GM18858 (cell line): ENCODE results near the gene CLN6.
"Not testable (repeated sequence)": the region's sequence is repeated elsewhere in the genome, so short reads cannot be mapped to it uniquely, and the experiment has no call there.

Source experiments
- ATAC-seq: cut with Tn5 transposase; IDR thresholded peaks from one replicate; pipeline ENCODE4 v1.9.1; 2021; ENCODE audit not compliant: unreplicated experiment

Gene CLN6

GRCh38 chr15:68256675-68257450 is 27.3 kb upstream of the CLN6 start:
- ATAC-seq: no peak

GRCh38 chr15:68252925-68253534 is 23.5 kb upstream of the CLN6 start:
- ATAC-seq: no peak

DNA sequence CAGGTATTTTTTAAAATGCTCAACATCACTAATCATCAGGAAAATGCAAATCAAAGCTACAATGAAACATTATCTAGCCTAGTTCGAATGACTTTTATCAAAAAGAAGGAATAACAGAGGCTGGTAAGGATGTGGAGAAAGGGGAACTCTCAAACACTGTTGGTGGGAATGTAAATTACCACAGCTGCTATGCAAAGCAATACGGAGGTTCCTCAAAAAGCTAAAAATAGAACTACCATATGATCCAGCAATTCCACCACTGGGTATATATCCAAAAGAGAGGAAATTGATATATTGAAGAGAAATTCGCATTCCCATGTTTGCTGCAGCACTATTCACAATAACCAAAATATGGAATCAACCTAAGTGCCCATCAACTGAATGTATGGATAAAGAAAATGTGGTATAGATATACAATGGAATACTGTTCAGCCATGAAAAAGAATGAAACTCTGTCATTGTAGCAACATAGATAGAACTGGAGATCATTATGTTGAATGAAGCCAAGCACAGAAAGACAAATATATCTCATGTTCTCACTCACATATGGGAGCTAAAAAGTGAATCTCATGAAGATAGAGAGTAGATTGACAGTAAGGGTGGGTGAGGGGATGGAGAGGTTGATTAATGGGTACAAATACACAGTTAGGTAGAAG is 19.7 kb upstream of the CLN6 start:
- no peak for ATAC-seq

DNA sequence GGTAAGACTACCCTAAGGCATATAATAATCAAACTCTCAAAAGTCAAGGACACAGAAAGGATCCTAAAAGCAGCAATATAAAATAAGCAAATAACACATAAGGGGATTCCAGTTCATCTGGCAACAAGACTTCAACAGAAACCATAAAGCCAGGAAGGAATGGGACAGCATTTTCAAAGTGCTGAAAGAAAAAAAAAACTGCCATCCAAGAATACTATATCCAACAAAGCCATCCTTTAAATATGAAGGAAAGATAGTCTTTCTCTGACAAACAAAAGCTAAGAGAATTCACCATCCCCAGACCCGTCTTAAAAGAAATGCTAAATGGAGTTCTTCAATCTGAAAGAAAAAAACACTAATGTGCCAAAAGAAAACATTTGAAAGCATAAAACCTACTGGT is 14.7 kb upstream of the CLN6 start:
- ATAC-seq: no peak

- ATAC-seq: no peak
These were observed 11.8 kb upstream of the CLN6 start for GRCh38 chr15:68241088-68241935.

DNA sequence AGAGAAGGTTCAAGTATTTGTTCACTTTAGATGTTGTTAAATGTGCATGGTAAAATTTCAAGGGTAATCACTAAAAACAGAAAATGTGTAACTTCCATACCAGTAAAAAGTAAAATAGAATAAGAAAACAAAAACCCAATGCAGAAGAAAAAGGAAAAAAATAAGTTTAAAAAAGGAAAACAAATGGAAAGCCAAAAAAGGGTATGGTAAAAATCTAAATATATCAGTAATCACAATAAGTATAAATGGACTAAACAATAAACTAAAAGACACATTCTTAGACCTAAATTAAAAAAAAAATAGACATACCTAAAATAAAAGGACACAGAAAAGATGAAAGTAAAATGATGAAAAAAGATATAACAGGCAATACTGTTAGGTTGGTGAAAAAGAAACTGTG is 9.5 kb upstream of the CLN6 start:
- no peak for ATAC-seq

DNA sequence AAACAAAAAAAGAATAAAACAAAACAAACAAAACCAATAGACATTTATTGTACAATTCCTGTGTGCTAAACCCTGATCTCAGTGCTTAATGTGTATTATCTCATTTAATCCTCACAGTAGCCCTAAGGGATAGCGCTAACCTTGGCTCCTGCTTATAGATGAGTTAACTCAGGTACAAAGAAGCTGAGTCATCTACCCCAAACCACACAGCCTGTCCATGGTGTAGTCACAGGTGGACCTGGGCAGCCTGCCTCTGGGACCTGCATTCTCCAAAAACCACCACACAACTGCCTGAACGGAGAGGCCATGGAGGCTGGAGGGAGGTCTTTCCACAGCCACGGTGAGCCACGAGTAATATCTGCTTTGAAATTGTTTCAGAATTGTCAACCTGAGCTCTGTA is 5.5 kb upstream of the CLN6 start:
- ATAC-seq: no peak

- ATAC-seq: not testable (repeated sequence)
These were observed 5.0 kb upstream of the CLN6 start for GRCh38 chr15:68234520-68234919.

- no peak for ATAC-seq
These were observed 4.5 kb upstream of the CLN6 start for GRCh38 chr15:68234060-68234459.

GRCh38 chr15:68232937-68233336 is 3.4 kb upstream of the CLN6 start:
- ATAC-seq: no peak

- ATAC-seq: no peak
These were observed 2.9 kb upstream of the CLN6 start for GRCh38 chr15:68232449-68232848.

DNA sequence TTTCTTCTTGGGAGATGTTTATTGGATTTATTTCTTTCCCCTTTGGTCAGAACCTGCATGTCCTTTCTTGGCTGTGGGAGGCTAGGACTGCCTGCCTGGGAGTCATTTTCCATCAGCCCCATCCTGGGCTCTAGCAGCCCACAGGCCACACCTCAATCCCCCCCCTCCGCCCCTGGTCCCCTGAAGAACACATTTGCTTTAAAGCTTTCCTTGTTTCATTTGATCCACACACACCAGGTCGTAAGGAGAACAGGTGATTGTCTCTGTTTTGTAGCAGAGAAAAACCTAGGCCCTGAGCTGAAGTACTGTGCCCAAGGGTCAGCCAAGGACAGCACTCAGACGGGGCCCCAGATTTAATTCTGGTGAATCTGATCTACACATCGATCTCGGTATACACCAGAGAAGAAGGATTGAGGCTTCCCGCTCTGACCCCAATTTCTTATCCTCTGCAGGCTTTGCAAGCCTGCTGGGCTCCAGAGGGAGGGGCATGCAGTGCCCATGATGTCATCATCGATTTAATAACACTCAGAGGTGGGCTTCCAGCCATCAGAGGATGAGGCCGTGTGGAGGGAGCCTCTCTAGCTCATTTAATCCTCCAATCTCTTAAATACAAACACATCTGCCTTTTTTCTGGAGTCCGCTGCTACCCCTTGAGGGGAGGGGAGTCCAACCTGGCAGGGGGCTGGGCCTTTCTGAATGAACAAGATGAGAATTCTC is 1.7 kb upstream of the CLN6 start:
- no peak for ATAC-seq

GRCh38 chr15:68230157-68231100 is 901 bp upstream of the CLN6 start:
- no peak for ATAC-seq

GRCh38 chr15:68228971-68229385 is 550 bp downstream of the CLN6 start:
- no peak for ATAC-seq

DNA sequence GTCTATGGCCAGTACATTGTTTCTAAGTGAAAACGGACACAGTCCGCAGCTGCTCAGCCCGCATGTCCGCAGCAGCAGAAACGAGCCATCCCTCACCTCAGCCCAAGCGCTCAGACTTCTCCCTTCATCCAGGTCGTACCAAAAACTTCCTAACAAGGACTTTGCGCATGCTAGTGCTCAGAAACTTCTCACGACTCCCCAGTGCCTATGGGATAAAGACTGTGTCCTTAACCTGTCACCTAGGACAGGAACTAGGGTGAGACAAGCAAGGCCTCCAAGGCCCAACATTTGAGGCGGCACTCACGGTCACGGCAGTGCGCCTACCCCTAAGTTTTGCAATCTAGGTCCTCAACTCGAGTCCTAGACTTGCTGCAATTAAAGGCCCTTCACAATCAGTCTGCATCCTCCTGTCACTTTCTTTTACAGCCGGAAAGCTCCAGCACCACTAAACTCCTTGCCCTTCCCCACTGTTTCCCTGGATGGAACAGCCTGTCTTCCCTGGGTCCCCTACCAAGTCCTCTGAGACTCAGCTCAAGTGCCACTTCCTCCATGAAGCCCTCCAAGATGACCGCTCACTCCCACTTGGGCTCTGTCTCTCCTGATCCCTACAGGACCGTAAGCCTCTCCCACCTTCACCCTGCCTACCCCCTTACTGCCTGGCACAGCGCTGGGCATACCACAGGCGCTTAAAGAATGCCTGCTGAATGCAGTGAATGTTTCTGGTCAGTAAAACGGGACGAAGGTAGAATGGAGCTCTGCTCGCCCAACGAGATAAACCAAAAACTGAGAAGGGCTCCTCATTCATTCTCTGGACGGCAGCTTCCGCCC is 1.2 kb downstream of the CLN6 start:
- no peak for ATAC-seq

- ATAC-seq: no peak
These were observed 1.8 kb downstream of the CLN6 start for GRCh38 chr15:68227643-68228142.

GRCh38 chr15:68225442-68225841 is 4.1 kb downstream of the CLN6 start:
- ATAC-seq: not testable (repeated sequence)

- ATAC-seq: no peak
These were observed 4.8 kb downstream of the CLN6 start for GRCh38 chr15:68224546-68225250.
